ENCODE results near the gene SLC35E2B.

The SLC35E2B gene

DNA sequence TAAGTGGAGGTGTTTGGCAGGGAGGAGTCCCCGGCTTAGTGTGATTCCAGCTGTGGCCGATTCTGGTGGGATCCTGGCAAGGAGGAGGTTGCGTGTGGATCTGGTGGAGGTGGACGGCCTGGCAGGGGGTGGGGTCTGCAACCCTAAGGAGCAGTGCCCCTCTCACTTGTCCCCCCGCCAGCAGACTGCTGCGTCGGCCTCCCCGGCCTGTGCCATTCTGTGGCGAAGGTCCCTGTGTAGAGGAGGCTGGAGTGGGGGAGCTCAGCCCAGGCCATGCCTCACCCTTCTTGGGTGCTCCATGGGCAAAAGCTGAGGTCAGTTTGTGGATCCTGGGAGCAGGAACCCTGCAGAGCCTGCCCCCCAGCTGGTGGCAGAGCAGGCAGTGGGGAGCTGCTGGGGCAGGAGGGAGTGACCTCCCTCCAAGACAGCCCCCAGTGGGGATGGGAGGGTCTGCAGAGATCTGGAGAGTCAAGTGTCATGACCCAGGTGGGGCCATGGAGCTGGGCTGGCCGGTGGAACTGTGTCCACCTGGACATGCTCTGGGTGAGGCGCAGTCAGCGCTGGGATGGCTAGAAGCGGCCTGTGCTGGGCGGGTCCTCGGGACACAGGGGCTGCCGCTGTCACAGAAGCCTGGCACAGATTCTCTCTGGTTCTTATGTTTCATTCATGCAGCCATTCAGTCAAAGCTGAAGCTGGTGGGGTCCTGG is 72.0 kb downstream of the SLC35E2B start:
- Mint-ChIP-seq H3K4me1 (peaks cover 11% of the 10 kb centered on the region), H3K36me3 (ENCODE audit: low read depth) (no peaks in the 10 kb centered on the region), H3K27me3 (ENCODE audit: low read depth, poor library complexity) (no peaks in the 10 kb centered on the region), H3K27ac (no peak overlapping the region), H3K9me3 (no peaks in the 10 kb centered on the region), H3K4me3 (no peak overlapping the region)
- TF ChIP-seq, protein P1, sequence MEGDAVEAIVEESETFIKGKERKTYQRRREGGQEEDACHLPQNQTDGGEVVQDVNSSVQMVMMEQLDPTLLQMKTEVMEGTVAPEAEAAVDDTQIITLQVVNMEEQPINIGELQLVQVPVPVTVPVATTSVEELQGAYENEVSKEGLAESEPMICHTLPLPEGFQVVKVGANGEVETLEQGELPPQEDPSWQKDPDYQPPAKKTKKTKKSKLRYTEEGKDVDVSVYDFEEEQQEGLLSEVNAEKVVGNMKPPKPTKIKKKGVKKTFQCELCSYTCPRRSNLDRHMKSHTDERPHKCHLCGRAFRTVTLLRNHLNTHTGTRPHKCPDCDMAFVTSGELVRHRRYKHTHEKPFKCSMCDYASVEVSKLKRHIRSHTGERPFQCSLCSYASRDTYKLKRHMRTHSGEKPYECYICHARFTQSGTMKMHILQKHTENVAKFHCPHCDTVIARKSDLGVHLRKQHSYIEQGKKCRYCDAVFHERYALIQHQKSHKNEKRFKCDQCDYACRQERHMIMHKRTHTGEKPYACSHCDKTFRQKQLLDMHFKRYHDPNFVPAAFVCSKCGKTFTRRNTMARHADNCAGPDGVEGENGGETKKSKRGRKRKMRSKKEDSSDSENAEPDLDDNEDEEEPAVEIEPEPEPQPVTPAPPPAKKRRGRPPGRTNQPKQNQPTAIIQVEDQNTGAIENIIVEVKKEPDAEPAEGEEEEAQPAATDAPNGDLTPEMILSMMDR (IDR thresholded peaks at IDR 0.05), result no peak
- no peak for DNase-seq

DNA sequence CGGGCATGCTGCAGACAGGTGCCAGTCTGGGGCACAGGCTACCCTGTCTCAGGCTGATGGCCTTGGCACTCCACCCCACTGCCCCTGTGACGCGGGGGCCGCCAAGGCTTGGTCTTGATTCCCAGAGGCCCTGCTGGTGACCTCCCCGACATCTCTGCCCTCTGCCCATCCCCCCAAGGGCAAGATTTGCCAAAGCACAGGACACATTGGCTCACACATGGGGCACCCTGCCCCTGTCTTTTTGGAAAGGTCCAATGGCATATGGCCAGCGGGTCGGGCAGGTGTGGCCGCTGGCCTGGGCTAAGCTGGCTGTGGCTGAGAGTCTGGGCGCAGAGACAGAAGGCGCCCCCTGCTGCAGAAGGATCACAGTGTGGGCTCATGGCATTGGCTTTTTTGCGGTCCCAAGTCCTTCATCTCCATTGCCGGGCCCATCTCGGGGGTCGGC is 72.7 kb downstream of the SLC35E2B start:
- H3K27ac Mint-ChIP-seq, result no peak overlapping the region
- peaks cover 13% of the 10 kb centered on the region for H3K4me1 Mint-ChIP-seq
- no peak overlapping the region for H3K4me3 Mint-ChIP-seq
- DNase-seq, result peak; percentile 38
- TF ChIP-seq, protein P1 (IDR thresholded peaks at IDR 0.05), result peak; percentile 20
- H3K9me3 Mint-ChIP-seq, result no peaks in the 10 kb centered on the region
- H3K27me3 Mint-ChIP-seq (ENCODE audit: low read depth, poor library complexity), result no peaks in the 10 kb centered on the region
- no peaks in the 10 kb centered on the region for H3K36me3 Mint-ChIP-seq (ENCODE audit: low read depth)

DNA sequence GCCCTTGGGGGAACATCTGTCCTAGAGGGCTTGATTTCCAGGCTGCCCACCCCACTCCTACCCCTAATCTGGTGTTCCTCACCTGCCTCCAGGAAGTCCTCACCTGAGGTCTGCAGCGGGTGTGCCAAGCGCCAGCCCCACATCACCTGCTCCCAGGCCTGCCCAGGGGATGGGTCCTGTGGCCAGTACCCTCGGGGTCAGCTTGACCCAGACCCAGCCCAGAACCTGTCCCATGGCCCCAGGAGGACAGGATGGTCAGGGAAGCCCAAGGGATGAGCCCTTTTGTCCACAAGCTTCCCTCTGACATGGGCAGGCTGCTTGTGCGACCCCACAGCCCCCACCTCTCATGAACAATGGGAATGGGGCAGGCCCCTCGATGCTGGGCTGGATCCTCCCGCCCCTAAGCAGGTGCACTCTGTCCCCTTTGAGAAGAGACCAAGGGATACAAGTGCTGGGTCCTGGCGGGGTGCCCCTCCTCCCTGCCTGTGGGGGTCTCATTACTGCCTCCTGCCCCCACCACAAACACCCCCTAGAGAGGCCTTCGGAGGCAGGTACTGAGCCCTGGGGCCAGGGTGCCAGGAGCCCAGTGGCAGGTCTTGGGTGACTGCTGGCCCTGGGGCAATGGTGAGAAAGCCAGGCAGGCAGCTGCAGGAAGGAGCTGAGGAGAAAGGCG is 74.1 kb downstream of the SLC35E2B start:
- no peaks in the 10 kb centered on the region for H3K9me3 Mint-ChIP-seq
- H3K27ac Mint-ChIP-seq, result no peak overlapping the region
- DNase-seq, result no peak
- TF ChIP-seq, protein P1 (IDR thresholded peaks at IDR 0.05), result no peak
- H3K36me3 Mint-ChIP-seq (ENCODE audit: low read depth), result no peaks in the 10 kb centered on the region
- no peak overlapping the region for H3K4me3 Mint-ChIP-seq
- peaks cover 27% of the 10 kb centered on the region for H3K4me1 Mint-ChIP-seq
- H3K27me3 Mint-ChIP-seq (ENCODE audit: low read depth, poor library complexity), result no peaks in the 10 kb centered on the region

DNA sequence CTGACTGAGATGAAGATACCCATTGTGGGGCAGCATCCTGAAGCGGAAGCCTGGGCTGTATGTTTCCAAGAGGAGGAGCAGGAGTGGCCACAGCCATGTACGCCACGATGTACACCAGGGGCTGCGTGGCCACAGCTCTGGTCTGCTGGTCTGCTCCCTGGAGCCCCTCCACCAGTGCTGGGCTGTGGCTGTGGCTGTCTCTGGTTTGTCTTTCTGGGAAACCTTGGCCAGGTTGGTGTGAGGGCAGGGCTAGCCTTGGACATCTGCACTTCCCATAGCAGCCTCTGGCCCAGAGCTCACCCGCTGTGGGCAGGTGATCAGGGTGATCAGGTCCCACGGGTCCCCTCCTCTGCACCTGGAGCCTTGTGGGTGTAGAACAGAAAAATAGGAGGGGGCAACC is 74.7 kb downstream of the SLC35E2B start:
- H3K4me1 Mint-ChIP-seq, result peaks cover 29% of the 10 kb centered on the region
- H3K27ac Mint-ChIP-seq, result no peak overlapping the region
- peak overlapping the region; percentile 83 for H3K4me3 Mint-ChIP-seq
- DNase-seq, result no peak
- H3K27me3 Mint-ChIP-seq (ENCODE audit: low read depth, poor library complexity), result no peaks in the 10 kb centered on the region
- TF ChIP-seq, protein P1 (IDR thresholded peaks at IDR 0.05), result no peak
- H3K36me3 Mint-ChIP-seq (ENCODE audit: low read depth), result no peaks in the 10 kb centered on the region
- H3K9me3 Mint-ChIP-seq, result no peaks in the 10 kb centered on the region

DNA sequence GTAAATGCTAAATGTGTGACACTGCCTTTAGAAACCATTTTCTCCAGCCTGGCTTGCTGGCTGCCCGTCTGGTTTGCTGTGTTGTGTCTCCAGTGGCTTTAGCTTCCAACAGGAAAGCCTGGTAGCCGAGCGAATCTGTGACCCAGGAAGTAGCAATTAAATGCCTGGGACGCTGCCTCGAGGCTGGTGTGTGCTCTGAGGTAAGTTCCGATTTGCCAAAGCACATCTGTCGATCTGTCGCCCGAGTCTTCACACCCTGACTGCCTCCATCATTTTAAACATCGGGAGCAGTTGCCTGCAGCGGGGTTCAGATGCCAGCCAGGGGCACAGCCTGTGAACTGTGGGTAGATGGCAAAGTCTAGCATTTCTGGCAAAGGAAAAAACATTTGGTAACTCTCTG is 75.1 kb downstream of the SLC35E2B start:
- no peaks in the 10 kb centered on the region for H3K36me3 Mint-ChIP-seq (ENCODE audit: low read depth)
- no peak for DNase-seq
- H3K9me3 Mint-ChIP-seq, result no peaks in the 10 kb centered on the region
- no peaks in the 10 kb centered on the region for H3K27me3 Mint-ChIP-seq (ENCODE audit: low read depth, poor library complexity)
- H3K4me3 Mint-ChIP-seq, result peak overlapping the region; percentile 83
- TF ChIP-seq, protein P1 (IDR thresholded peaks at IDR 0.05), result no peak
- H3K27ac Mint-ChIP-seq, result peak overlapping the region; percentile 48
- peaks cover 26% of the 10 kb centered on the region for H3K4me1 Mint-ChIP-seq

Data from nephron progenitor cell (in vitro differentiated cells).